IgD-negative memory B cell (primary cell): ENCODE measurements around the gene C1QTNF6. TPM values are rescaled to one million over a fixed set of nuclear protein-coding genes. Genes with fewer than 3 reads are reported as not detected.
A peak's percentile ranks its signal among the peaks of the same experiment; 100 is the strongest.

Experiments used
- H3K27ac Mint-ChIP-seq, 3 donors: one replicate each; pipeline ENCODE4 v1.8.0; 2020 to 2022; ENCODE audit warnings: mild to moderate bottlenecking in 3 of 3, mixed read lengths in 3 of 3, moderate library complexity in 1 of 3
- H3K27me3 Mint-ChIP-seq: one replicate; pipeline ENCODE4 v1.8.0; 2021; ENCODE audit warnings: mixed read lengths
- H3K36me3 Mint-ChIP-seq: one replicate; pipeline ENCODE4 v1.8.0; 2020; ENCODE audit warnings: mild to moderate bottlenecking, mixed read lengths
- H3K4me1 Mint-ChIP-seq, 3 donors: one replicate each; pipeline ENCODE4 v1.8.0; 2020 to 2022; ENCODE audit warnings: mixed read lengths in 3 of 3, mild to moderate bottlenecking in 1 of 3
- H3K4me3 Mint-ChIP-seq, 4 donors: one replicate each; pipeline ENCODE4 v1.8.0; 2020 to 2022; ENCODE audit warnings: mild to moderate bottlenecking in 4 of 4, mixed read lengths in 4 of 4, moderate library complexity in 3 of 4
- H3K9me3 Mint-ChIP-seq, 3 donors: one replicate each; pipeline ENCODE4 v1.8.0; 2020 to 2021; ENCODE audit warnings: mixed read lengths in 3 of 3, mild to moderate bottlenecking in 1 of 3
- polyA plus RNA-seq: library from polyadenylated mRNA; unstranded; fragments of 300-500 nt; fragmentation: Illumina TruSeq; gene quantifications from one replicate; pipeline ENCODE4 v1.2.3, GENCODE V29; 2021

C1QTNF6 gene
- polyA plus RNA-seq, 1 donor from 2014 or later = 1.0 TPM

DNA sequence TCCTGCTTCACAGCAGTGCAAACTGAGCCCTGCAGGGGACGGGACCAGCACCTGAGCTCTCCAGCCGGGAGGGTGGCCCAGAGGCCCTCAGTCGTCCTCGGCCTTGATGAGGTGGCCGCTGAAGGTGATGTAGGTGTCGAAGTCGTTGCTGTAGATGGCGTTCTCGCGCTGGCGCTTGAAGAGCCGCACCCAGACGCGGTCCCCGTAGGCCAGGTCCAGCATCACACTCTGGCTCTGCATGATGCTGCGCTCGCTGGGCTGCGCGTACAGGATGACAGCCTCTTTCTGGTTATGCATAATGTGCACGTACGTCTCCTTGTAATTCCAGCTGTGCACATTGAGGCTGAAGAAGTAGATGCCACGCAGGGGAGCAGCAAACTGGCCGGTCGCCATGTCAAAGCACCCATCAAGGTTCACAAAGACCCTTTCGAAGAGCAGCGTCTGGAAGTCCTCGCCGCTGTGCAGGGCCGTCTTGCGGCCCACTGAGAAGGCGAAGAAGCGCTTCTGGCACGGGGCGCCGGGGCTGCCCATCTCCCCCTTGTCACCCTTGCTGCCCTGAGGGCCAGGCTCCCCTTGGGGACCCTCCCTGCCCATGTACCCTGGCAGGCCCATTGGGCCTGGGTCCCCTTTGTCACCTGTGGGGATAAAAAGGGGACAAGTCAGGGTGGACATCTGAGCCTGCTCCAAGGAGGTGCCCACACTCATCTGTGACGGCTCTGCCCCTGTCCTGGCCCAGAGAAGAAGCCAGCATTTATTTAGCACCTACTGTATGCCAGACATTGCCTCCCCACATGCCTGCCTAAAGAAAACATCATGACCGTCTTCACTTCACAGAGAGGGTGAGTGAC, 5.7 kb downstream of the C1QTNF6 start:
- no peak overlapping the region for H3K4me3 Mint-ChIP-seq
- H3K4me1 Mint-ChIP-seq = peaks cover 9 to 18% (median 10%) of the 10 kb centered on the region in 3 donors
- H3K27ac Mint-ChIP-seq = no peak overlapping the region
- H3K27me3 Mint-ChIP-seq = peaks cover 1% of the 10 kb centered on the region
- peaks cover 0 to 1% (median 0%) of the 10 kb centered on the region in 3 donors for H3K9me3 Mint-ChIP-seq
- peaks cover 9% of the 10 kb centered on the region for H3K36me3 Mint-ChIP-seq

DNA sequence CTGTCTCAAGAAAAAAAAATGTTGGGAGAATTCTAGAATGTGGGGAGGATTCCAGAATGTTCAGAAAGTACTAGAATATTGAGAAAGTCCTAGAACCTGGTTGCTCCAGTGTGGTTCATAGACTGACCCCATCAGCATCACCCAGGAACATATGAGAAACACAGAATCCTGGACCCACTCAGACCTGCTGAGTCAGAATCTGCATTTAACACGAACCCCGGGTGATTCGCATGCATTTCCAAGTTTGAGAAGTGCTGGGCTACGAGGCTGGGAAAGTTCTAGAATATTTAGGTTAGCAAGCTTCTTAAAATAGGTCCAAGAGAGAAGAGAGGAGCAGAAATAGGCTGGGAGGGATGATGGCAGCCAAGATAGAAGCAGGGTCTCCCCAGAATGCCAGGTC, 6.4 kb downstream of the C1QTNF6 start:
- Mint-ChIP-seq H3K36me3 (peaks cover 10% of the 10 kb centered on the region), H3K9me3 (peaks cover 0 to 1% (median 0%) of the 10 kb centered on the region in 3 donors), H3K4me3 (no peak overlapping the region), H3K27ac (peak overlapping the region in 1 of 3 donors; percentile 67), H3K27me3 (peaks cover 1% of the 10 kb centered on the region), H3K4me1 (peaks cover 9 to 18% (median 13%) of the 10 kb centered on the region in 3 donors)

DNA sequence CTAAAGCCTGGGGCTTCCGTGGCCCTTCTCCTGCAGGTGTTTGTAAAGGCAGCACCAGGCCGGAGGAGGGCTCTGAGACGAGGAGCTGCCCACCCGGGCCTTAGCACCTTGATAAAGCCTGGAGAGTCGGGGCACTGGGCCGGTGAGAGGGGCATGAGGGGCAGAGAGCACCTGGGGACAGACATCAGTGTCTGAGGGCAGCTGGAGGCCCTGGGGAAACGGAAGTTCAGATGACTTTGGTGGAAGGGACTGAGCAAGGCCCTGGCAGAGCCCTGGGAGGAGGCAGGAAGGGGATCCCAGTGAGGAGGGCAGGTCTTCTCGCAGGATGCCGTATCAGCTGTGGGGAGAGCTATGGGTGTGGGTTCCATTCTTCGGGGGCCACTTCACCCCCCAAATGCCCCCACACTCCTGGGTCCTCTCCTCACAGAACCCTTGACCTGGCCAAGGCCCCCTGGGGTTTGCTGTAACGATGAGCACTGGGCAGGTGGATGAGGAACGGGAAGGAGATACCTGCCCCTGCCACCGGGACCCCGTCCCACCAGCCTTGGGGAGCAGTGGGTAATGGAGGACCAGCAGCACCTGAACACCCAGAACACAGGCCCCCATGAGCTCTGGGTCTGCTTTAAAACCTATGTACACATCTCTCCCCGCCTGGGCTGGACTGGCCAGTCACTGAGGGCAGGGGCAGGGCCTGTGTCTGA, 7.4 kb downstream of the C1QTNF6 start:
- peaks cover 0 to 1% (median 0%) of the 10 kb centered on the region in 3 donors for H3K9me3 Mint-ChIP-seq
- no peak overlapping the region for H3K27ac Mint-ChIP-seq
- H3K27me3 Mint-ChIP-seq = peaks cover 7% of the 10 kb centered on the region
- H3K4me3 Mint-ChIP-seq = no peak overlapping the region
- H3K36me3 Mint-ChIP-seq = peaks cover 11% of the 10 kb centered on the region
- H3K4me1 Mint-ChIP-seq = peaks cover 11 to 13% (median 12%) of the 10 kb centered on the region in 3 donors

DNA sequence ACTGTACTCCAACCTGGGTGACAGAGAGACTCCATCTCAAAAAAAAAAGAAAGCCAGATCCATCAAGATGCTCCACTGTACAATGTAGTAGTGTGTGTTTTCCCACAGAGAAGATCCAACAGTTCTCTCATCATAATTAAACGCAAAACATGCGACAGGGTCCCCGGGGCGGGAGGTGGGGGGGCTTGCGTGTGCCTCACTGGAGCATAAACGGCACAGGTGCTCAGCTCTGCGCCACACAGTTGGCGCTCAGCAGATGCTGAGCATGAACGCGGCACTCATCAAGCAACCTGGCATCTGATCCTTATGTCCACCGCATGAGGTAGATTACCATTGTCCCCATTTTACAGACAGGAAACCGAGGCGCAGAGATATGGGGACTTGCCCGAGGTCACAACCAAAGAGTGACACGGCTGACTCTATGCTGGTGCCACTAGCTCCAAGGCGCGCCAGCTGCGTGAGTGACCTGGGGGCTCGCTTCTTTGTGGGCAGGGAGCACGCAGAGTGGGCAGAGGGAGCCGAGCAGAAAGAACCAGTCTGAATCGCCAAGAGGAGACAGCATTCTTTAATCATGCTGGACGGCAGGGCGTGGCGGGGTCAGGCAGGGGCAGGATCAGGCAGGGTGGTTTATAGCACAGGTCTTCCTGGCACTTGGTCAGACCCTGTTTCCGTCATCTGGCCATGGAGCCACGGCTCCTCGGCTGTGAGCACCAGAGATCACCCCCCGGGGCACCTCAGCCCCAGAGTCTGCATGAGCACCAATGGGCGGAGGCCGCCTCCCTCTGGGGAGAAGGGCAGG, 8.2 kb downstream of the C1QTNF6 start:
- H3K27ac Mint-ChIP-seq = no peak overlapping the region
- peaks cover 0 to 1% (median 0%) of the 10 kb centered on the region in 3 donors for H3K9me3 Mint-ChIP-seq
- H3K27me3 Mint-ChIP-seq = peaks cover 9% of the 10 kb centered on the region
- H3K36me3 Mint-ChIP-seq = peaks cover 11% of the 10 kb centered on the region
- peaks cover 10 to 13% (median 12%) of the 10 kb centered on the region in 3 donors for H3K4me1 Mint-ChIP-seq
- H3K4me3 Mint-ChIP-seq = no peak overlapping the region

DNA sequence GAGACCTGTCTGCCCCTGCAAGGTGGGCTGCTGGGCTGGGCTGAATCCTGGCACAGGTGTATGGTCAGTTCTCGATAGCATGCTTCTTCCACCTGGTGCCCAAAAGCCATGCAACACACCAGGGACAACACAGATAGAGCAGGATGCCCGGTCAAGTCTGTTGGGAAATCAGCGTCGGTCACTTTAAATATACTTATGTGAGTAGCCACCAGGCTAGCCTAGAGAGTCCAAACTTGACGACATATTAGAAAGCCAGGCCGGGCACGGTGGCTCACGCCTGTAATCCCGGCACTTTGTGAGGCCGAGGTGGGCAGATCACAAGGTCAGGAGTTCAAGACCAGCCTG, 8.9 kb downstream of the C1QTNF6 start:
- peaks cover 0 to 1% (median 0%) of the 10 kb centered on the region in 3 donors for H3K9me3 Mint-ChIP-seq
- H3K4me3 Mint-ChIP-seq = no peak overlapping the region
- peaks cover 11% of the 10 kb centered on the region for H3K36me3 Mint-ChIP-seq
- peaks cover 10 to 13% (median 10%) of the 10 kb centered on the region in 3 donors for H3K4me1 Mint-ChIP-seq
- peak overlapping the region in 1 of 3 donors; percentile 84 for H3K27ac Mint-ChIP-seq
- peaks cover 11% of the 10 kb centered on the region for H3K27me3 Mint-ChIP-seq

DNA sequence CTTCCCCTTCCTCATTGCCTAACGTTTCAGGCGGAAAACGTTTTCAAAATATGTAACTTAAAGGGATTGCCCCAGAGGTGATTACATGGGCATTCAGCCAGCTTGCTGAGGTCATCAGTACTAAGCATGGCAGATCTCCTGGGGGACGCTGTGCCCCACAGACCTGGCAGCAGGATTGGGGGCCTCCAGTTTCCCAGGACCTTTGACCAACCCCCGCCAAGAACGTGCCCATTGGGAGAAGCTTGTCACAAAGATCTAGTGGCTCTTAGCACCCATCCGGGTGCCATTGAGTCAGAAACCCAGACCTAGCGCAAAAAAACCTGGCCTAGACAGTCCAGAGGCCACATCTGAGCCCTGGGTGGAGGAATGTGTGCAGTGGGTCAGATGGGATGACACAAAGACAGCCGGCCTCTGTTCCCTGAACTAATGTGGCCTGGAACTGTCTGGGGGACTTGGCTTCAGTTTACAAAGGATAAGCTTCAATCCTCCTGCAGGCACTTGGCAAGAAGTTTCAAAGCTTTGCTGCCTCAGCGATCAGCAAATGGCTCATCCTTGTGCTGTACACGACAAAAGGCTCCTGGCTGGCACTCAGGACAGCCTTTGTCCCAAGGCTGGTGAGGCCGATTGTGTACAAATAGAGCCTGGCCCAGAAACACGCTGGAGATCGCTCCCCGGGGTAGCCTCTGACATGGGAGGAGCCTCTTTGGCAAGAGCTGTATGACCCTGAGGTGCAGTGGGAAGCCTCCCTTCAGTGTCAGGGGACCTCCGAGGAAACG, 9.5 kb downstream of the C1QTNF6 start:
- Mint-ChIP-seq H3K9me3 (peaks cover 0 to 1% (median 0%) of the 10 kb centered on the region in 3 donors), H3K27ac (peak overlapping the region in 1 of 3 donors; percentile 84)

DNA sequence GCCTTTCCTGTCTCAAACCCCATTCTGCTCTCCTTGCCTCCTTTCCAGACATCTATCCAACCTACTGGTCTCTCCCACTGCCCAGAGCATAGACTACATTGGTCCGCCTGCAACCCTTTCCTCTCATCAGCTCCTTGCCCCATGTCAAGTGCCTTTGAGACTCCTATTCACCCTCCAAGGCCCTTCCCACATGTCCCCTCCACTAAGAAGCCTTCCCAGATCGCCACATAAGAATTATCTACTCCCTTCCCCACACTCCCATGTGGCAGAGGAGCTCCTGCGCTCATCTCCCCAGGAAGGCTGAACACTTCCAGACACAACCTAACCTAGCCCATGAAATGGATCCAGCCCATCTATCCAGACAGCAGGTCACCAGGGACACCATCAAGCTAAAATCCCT, 10.3 kb downstream of the C1QTNF6 start:
- peaks cover 0 to 1% (median 0%) of the 10 kb centered on the region in 3 donors for H3K9me3 Mint-ChIP-seq

More for the DNA sequence above, 9.5 kb downstream of the C1QTNF6 start:
- no peak overlapping the region for H3K4me3 Mint-ChIP-seq
- peaks cover 11% of the 10 kb centered on the region for H3K27me3 Mint-ChIP-seq
- H3K4me1 Mint-ChIP-seq = peaks cover 9 to 13% (median 10%) of the 10 kb centered on the region in 3 donors
- H3K36me3 Mint-ChIP-seq = peaks cover 9% of the 10 kb centered on the region

DNA sequence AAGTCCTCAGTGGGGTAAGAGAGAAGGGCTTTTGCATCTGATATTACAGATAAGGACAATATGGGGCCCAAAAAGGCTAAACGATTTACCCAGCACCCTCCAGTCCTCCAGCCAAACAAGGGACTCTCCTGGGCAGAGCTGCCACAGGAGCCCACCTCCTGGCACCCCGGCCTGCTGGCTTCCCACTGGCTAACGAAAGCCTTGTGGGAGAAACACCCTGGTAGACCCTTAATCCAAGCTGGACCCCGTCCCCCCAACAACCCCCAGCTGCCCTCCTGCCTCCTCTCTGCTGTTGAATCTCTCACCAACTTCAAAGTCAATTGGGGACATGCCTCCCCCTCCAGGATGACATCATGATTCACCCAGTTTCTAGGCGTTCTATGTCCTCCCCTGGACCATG, 10.8 kb downstream of the C1QTNF6 start:
- peaks cover 0 to 1% (median 0%) of the 10 kb centered on the region in 3 donors for H3K9me3 Mint-ChIP-seq
- peaks cover 8 to 13% (median 10%) of the 10 kb centered on the region in 3 donors for H3K4me1 Mint-ChIP-seq
- peak overlapping the region in 1 of 3 donors; percentile 65 for H3K27ac Mint-ChIP-seq
- peaks cover 11% of the 10 kb centered on the region for H3K27me3 Mint-ChIP-seq
- peaks cover 7% of the 10 kb centered on the region for H3K36me3 Mint-ChIP-seq
- H3K4me3 Mint-ChIP-seq = peak overlapping the region in 1 of 4 donors; percentile 16

More for the DNA sequence above, 10.3 kb downstream of the C1QTNF6 start:
- H3K4me3 Mint-ChIP-seq = peak overlapping the region in 1 of 4 donors; percentile 16
- peaks cover 7% of the 10 kb centered on the region for H3K36me3 Mint-ChIP-seq
- H3K4me1 Mint-ChIP-seq = peaks cover 8 to 13% (median 10%) of the 10 kb centered on the region in 3 donors
- peaks cover 11% of the 10 kb centered on the region for H3K27me3 Mint-ChIP-seq
- H3K27ac Mint-ChIP-seq = peak overlapping the region in 1 of 3 donors; percentile 65

DNA sequence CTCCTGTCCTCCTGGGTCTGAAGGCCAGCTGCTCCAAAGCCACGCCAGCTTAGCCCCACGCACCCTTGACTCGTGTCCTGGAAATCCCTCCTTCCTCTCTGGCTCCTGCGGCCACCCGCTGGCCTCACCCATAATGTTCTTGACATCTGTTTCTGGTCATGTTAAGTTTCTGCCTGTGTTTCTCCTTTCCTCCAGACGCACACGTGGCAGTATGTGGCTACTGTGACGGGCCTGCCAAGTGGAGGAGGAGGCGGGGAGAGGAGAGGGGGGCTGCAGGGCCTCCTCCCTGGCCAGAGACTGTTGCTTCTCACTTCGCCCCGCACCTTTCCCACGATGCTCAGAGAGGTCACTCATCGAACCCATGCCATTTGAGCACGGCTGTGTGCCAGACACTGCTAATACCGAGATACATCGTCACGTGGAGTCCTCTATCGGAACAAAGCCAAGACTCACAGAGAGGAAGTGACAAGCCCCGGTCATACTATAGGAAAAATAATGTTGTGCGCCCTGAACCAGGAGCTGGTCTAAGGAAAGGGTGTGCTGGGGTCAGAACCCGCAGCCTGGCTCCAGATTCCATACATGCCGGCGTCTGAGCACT, 11.5 kb downstream of the C1QTNF6 start:
- peaks cover 7% of the 10 kb centered on the region for H3K36me3 Mint-ChIP-seq
- peaks cover 8 to 13% (median 10%) of the 10 kb centered on the region in 3 donors for H3K4me1 Mint-ChIP-seq
- H3K27me3 Mint-ChIP-seq = peaks cover 11% of the 10 kb centered on the region
- H3K4me3 Mint-ChIP-seq = peak overlapping the region; percentile 24 to 94 (median 60)
- H3K9me3 Mint-ChIP-seq = peaks cover 0 to 1% (median 0%) of the 10 kb centered on the region in 3 donors
- H3K27ac Mint-ChIP-seq = no peak overlapping the region

DNA sequence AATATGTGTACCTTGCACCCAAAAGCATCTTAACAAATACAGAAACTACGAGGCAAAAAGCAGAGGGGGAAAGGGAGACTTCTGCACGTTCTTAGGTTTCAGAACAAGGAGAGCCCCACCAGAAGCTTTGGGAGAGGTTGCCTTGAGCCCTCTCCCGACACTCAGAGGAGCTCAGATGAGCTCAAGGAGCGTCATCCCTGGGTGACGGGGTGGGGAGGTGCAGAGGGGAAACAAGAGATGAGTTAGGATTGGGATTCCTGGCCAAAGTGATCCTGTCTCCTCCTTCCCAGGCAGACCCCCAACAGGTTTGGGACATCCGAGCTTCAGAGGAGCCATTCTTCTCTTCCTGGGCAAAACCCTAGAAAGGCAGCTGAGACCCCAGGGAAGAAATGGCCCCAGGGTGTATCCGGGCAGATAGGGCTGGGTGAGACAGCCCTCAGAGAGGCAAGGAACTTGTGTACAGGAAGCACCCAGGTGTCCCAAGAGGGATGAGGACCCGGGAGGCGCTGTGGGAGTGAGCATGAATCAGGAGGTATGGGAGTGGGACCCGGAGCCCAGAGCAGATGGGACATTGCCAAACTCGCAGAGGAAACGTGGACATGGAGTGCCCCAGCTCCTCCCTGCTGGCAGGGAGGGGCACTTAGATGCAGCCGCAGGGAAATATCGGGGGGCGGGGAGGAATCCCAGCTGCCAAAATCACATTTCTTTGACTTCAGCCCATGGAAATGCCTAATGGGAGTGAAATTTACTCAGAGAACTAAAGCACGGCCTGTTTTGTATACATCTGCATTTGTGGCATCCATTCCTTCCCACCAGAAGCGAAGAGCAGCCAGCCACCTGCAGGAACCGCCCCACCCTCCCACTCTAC, 12.4 kb downstream of the C1QTNF6 start:
- H3K36me3 Mint-ChIP-seq = peaks cover 6% of the 10 kb centered on the region
- peaks cover 8 to 13% (median 10%) of the 10 kb centered on the region in 3 donors for H3K4me1 Mint-ChIP-seq
- H3K27ac Mint-ChIP-seq = no peak overlapping the region
- H3K4me3 Mint-ChIP-seq = peak overlapping the region in 1 of 4 donors; percentile 94
- peaks cover 0 to 1% (median 0%) of the 10 kb centered on the region in 3 donors for H3K9me3 Mint-ChIP-seq
- peaks cover 11% of the 10 kb centered on the region for H3K27me3 Mint-ChIP-seq

DNA sequence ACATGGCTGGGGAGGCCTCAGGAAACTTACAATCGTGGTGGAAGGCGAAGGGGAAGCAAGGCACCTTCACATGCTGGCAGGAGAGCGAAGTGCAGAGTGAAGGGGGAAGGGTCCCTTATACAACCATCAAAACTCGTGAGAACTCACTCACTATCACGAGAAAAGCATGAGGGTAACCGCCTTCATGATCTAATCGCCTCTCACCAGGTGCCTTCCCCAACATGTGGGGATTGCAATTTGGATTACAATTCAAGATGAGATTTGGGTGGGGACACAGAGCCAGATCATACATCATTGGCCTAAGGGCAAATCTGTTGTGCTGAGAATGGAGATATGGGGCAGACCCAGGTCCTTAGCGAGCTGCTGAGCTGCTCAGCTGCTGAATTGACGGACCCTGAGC, 13.1 kb downstream of the C1QTNF6 start:
- peaks cover 11% of the 10 kb centered on the region for H3K27me3 Mint-ChIP-seq
- H3K9me3 Mint-ChIP-seq = peaks cover 0 to 1% (median 0%) of the 10 kb centered on the region in 3 donors
- H3K27ac Mint-ChIP-seq = peak overlapping the region in 1 of 3 donors; percentile 14
- peaks cover 8 to 13% (median 10%) of the 10 kb centered on the region in 3 donors for H3K4me1 Mint-ChIP-seq
- peaks cover 6% of the 10 kb centered on the region for H3K36me3 Mint-ChIP-seq
- no peak overlapping the region for H3K4me3 Mint-ChIP-seq

DNA sequence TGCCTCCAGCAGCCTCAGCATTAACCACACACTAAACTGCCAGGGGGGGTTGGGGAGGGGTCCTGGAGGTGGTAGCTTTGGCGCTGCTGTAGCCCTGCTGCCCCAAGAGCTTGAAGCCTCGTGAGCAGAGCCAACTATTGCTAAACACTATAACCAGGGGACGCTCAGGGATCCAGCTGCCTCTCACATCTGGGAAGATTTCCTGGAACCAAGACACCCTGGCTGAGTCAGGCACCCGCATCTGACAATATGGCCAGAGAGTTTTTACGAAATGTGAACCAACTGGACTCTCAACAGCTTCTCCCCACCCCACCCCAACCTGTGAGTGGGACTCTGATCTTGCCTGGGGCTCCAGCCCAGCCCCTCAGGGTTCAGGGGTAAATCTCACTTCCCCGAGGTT, 14.3 kb downstream of the C1QTNF6 start:
- Mint-ChIP-seq H3K4me3 (no peak overlapping the region), H3K4me1 (peaks cover 8 to 13% (median 10%) of the 10 kb centered on the region in 3 donors), H3K27me3 (peaks cover 11% of the 10 kb centered on the region), H3K36me3 (peaks cover 6% of the 10 kb centered on the region), H3K27ac (no peak overlapping the region), H3K9me3 (peaks cover 0 to 1% (median 0%) of the 10 kb centered on the region in 3 donors)
